Fibroblast of gingiva (primary cell): ENCODE results near the gene DTWD2.
"Not testable (repeated sequence)": the region's sequence is repeated elsewhere in the genome, so short reads cannot be mapped to it uniquely, and the experiment has no call there.

ENCODE experiments used
- DNase-seq: peaks from one replicate; pipeline ENCODE4 v3.0.0-alpha.2; 2011; ENCODE audit warnings: low read depth

DTWD2 gene

DNA sequence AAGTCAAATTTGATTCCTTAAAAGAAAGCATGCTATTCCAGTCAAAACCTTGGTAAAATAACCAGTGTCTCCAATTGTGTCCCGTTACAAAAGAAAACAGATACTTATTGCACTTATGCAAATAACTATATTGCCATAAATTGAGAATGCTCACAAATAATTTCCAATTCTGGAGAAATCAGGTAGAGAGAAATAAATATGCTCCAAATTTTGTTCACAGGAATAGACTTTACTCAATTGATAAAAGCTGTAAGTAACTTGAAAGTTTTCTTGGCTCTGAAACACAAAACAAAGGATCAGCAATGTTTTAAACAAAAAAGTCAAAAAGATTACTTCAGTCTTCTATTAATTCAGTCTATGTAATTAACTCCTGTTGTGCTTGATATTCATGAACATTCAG lies 7.8 kb upstream of the DTWD2 start:
- no peak for DNase-seq

GRCh38 chr5:118994595-118994994 lies 6.2 kb upstream of the DTWD2 start:
- no peak for DNase-seq

GRCh38 chr5:118993118-118993517 lies 4.8 kb upstream of the DTWD2 start:
- not testable (repeated sequence) for DNase-seq

DNA sequence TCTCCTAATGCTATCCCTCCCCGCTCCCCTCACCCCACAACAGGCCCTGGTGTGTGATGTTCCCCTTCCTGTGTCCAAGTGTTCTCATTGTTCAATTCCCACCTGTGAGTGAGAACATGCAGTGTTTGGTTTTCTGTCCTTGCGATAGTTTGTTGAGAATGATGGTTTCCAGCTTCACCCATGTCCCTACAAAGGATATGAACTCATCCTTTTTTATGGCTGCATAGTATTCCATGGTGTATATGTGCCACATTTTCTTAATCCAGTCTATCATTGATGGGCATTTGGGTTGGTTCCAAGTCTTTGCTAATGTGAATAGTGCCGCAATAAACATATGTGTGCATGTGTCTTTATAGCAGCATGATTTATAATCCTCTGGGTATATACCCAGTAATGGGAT lies 3.7 kb upstream of the DTWD2 start:
- DNase-seq = not testable (repeated sequence)

- no peak for DNase-seq
These were observed 2.2 kb upstream of the DTWD2 start for GRCh38 chr5:118990582-118990981.

DNA sequence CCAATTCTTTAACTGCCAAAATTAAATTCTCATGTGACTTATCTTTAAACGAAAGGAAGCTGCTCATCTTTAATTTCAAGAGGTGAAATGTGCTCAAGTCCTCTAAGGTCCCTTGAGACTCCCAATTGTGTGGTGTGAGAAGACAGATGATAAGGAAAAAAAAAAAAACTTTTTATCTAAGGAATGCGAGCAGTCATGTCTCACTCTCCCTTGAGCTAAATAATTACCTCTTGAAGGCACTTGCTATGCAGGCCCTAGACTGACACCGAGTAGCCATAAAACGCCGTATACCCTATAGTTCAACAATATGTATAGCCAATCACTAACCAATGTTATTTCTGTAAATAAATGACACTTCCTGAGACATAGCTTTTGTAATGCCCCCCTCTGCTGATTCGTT lies 1.5 kb upstream of the DTWD2 start:
- DNase-seq = no peak

DNA sequence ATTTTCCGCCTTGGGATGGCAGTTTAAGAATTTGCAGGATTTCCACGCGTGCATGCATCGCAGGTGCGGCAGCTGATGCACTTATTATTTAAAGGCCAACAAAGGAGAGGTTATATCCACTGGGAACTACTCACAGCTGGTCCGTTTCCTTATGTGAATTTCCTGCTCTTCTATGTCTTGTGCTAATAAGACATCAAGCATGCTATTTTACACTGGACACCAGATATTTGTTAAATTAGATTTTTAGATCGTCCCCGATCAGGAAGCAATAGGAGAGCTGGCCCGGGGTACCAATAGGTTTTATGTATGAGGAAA lies 476 bp upstream of the DTWD2 start:
- DNase-seq = no peak

DNA sequence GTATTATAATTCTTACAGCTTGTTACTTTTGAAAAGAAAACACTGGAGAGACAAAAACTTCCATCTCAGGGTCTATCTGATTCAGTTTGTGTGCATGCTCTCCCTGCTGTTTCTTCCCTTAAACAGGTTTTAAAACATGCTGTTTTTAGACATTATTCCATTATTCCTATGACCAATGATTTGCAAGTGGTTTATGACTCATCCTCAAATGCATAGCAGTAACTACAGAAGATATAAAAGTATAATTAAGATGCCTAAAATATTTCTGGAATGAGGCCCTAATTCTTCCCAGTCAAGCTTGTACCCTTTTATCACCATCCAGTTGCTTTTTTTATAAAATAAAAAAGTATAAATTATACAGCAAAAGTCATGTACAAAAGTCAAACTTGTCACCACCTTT lies 3.7 kb downstream of the DTWD2 start:
- no peak for DNase-seq

DNA sequence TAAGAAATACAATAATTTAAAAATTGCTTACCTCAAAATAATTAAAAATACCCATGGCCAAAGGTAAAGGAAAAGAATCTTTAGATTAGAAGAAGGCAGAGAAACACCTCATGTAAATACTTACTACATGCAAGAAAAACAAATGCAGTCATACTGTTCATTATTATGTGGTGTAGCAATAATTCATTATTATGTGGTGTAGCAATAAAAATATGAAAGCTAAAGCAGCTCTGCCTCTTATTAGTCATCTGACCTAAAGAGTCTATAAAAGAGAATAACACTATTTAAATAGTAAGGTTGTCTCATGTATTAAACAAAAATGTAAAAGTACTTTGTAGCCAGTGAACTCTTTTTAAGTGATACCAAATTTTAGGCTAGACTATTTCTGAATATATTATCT lies 6.6 kb downstream of the DTWD2 start:
- DNase-seq = peak; percentile 1

DNA sequence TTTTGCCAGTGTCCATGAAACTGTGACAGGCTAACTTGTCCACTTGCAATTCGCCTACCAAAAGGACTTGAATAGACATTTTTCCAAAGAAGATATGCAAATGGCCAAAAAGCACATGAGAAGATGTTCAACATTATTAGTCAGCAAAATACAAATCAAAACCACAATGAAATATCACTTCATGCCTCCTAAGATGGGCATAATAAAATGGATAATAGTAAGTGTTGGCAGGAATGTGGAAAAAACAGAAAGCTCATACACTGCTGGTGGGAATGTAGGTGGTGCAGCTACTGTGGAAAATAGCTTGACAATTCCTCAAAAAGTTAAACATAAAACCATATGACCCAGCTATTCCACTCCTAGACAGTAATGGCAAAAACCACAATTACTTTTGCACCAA lies 7.9 kb downstream of the DTWD2 start:
- no peak for DNase-seq

DNA sequence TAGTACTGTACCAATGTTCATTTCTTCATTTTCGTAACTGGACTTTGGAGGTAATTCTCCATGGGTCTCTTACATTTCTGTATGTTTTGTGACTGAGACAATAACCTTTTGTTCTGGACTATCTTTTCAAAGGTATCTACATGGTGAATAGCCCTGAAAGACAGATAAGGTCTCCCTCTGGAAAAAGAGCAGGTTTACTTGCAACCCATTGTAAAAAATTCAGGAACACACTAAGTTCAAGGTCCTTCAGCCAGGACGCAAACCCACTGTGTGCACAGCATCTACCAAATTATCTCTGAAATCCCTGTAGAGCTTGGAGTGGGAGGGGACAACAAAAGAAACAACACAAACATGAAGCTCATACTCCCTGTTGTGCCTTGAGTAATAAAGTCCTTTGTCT lies 8.3 kb downstream of the DTWD2 start:
- no peak for DNase-seq

- DNase-seq = not testable (repeated sequence)
These were observed 14.4 kb downstream of the DTWD2 start for GRCh38 chr5:118973779-118974445.

DNA sequence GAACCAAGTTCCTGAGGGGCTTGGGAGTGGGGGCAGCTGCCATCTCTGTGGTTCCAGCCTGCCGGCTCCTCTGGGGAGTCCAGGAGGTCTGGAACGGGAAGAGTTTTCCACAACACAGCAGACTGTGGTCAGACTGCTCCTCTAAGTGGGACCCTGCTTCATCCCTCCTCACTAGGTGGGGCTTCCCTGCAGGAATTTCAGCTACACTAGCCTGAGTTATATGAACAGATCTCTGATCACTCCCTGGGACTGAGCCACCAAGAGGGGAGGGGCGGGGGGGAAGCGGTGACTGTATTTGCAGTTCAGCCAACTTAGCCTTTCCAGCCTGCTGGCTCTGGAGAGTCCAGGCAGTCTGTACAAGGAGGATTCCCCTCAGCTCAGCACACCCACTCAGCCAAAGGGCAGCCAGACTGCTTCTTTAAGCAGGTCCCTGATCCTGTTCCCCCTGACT lies 19.4 kb downstream of the DTWD2 start:
- no peak for DNase-seq

GRCh38 chr5:118968406-118968911 lies 19.9 kb downstream of the DTWD2 start:
- DNase-seq = no peak

DNA sequence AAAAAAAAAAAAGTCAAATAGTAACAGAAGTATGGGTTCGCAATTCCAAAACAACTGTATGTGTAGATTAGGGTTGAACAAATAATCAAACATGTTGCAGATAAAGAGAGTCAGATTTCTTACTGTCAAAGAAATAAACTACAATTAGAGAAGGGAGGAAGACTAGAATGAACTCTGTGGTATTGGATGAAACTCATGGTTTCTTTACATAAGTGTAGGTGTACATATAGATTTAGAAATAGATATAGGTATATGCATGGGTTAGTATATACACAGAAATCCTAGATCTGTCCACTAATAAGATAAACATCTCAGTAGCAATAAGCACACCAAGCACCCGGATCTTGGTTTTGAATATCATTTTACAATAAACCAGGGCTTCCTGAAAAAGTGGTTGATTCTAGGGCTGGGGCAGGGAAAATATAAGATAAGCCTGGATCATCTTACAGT lies 21.3 kb downstream of the DTWD2 start:
- no peak for DNase-seq

DNA sequence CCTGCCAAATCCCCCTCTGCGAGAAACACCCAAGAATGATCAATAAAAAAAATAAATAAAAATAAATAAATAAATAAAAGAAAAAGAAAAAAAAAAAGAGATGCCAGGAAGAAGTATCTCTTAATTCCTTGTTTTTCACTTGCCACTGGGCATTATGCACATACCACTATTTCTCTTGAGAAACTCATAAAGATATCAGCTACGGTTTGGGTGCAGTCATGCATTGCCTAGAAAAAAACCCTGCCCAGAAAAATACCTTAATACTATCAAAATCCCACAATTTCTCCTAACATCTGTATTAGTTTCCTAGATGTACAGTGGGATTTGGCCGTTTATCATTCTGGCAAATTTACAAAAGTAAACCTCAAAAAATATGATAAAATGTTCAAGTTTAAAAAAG lies 22.5 kb downstream of the DTWD2 start:
- no peak for DNase-seq

DNA sequence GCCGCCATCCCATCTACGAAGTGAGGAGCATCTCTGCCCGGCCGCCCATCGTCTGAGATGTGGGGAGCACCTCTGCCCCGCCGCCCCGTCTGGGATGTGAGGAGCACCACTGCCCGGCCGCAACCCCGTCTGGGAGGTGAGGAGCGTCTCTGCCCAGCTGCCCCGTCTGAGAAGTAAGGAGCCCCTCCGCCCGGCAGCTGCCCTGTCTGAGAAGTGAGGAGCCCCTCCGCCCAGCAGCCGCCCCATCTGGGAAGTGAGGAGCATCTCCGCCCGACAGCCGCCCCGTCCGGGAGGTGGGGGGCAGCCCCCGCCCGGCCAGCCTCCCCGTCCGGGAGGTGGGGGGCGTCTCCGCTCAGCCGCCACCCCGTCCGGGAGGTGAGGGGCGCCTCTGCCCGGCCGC lies 23.4 kb downstream of the DTWD2 start:
- not testable (repeated sequence) for DNase-seq

DNA sequence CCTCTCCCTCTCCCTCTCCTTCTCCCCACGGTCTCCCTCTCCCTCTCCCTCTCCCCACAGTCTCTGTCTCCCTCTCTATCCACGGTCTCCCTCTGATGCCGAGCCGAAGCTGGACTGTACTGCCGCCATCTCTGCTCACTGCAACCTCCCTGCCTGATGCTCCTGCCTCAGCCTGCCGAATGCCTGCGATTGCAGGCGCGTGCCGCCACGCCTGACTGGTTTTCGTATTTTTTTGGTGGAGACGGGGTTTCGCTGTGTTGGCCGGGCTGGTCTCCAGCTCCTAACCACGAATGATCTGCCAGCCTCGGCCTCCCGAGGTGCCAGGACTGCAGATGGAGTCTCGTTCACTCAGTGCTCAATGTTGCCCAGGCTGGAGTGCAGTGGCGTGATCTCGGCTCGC lies 24.0 kb downstream of the DTWD2 start:
- DNase-seq = not testable (repeated sequence)

- DNase-seq = no peak
These were observed 25.2 kb downstream of the DTWD2 start for GRCh38 chr5:118963169-118963568.

DNA sequence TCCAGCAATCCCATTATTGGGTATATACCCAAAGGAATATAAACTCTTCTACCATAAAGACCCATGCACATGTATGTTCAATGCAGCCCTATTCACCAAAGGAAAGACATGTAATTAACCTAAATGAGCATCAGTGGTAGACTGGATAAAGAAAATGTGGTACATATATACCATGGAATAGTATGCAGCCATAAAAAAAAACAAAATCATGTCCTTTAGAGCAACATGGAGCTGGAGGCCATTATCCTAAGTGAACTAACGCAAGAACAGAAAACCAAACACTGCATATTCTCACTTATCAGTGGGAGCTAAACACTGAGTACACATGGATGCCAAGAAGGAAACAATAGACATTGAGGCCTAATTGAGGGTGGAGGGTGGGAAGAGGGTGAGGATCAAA lies 27.8 kb downstream of the DTWD2 start:
- no peak for DNase-seq

DNA sequence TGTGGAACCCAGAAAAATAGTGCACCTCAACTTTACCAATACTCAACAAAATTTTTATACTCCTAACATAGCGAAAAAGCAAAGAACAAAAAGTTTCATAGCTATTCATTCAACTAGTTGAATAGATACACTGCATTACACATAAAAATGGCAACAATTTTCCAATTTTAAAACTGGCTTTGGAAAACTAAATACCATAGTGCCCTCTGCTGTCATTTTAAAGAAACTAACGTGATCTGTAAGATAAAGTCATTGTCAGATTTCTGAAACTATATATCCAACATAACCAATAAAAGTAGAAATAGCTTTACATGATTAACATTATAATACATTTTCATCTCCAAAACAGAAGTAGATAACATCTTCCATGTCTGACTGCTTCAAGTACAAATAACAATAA lies 31.6 kb downstream of the DTWD2 start:
- peak; percentile 26 for DNase-seq

GRCh38 chr5:118953652-118954005 lies 34.7 kb downstream of the DTWD2 start:
- DNase-seq = no peak

GRCh38 chr5:118952992-118953651 lies 35.2 kb downstream of the DTWD2 start:
- no peak for DNase-seq

- not testable (repeated sequence) for DNase-seq
These were observed 36.0 kb downstream of the DTWD2 start for GRCh38 chr5:118952306-118952705.
